ENCODE results near the gene AP3S2. TPM values are rescaled to one million over a fixed set of nuclear protein-coding genes. Genes with fewer than 3 reads are reported as not detected.

Gene AP3S2
- total RNA-seq, 2 experiments from 2014 or later: 17.2 to 23.5 TPM

DNA sequence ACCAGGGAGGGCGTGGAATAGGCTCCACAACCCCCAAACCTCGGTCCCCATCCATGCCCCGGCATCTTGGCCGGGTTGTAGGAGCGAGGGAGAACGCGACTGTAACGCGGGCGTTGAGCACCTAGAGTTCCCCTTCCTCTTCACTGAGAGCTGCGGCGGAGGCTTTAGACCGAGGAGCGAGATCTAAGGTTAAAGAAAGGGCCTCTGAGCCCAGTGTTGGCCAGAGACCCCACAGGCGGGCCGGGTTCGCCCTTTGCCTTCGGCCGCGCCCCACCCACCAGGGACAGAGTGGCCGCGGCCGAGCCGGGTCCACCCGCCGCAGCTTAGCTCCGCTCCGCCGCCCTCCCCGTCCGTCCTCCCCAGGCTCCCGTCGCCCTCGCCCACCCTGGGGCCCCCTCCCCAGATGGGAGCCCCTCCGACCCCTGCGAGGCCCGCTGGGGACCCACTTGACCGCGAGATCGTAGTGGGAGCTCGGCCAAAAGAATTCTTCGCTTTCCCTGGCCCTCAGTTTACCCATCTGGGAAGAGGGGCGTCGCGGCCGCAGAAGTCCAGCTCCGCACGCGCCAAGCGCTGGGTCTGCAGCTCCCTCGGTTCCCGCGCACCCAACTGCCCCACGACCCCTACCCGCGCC, 79.6 kb downstream of the AP3S2 start:
- Mint-ChIP-seq H3K4me1 (ENCODE audit: low read depth) (peaks cover 4% of the 10 kb centered on the region), H3K4me3 (peak overlapping the region; percentile 26), H3K27ac (no peak overlapping the region), H3K27me3 (peaks cover 28% of the 10 kb centered on the region), H3K36me3 (peaks cover 10% of the 10 kb centered on the region), H3K9me3 (no peaks in the 10 kb centered on the region)
- POLR2A ChIA-PET: no interaction called here
- intact Hi-C loops (cut with micrococcal nuclease): no loop called here
- CTCF ChIA-PET: interaction anchor here (1.1 kb wide), 1 partner anchor 53 kb away, joined by 4 read pairs; no protein-coding TSS in a partner anchor
- DNase-seq: no peak

DNA sequence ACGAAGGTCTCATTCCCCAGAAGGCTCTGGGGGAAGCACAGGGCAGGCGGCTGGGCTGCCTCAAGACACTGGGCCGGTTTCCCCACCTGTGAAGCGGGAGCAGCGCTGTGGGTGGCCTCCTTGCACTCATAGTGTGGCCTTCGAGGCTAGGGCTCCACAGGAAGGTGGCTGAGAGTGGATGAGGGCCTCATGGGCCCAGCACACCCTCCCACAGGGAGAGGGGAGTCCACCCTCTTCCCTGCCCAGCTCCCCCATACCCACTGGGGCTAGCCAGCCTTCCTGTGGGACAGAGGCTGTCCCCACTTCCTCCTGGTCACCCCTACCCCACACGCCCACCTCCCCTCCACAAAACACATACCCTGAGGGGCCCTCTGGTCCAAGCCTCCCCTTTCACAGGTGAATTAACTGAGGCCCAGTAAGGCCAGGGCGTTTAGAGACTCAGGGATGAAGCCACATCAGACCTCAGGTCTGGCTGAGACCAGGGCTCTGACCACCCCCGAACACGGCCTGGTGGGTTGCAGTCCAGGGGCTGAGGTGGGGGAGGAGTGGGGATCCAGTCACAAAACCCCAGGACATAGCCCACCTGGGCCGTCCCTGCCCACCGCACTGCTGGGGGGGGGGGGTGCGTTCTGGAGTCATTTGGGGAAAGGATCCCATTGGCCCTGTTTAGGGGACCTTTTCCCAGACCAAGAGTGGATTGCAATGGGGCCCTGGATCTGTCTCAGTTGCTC, 80.2 kb downstream of the AP3S2 start:
- H3K27ac Mint-ChIP-seq: no peak overlapping the region
- no peaks in the 10 kb centered on the region for H3K9me3 Mint-ChIP-seq
- H3K36me3 Mint-ChIP-seq: peaks cover 10% of the 10 kb centered on the region
- peaks cover 28% of the 10 kb centered on the region for H3K27me3 Mint-ChIP-seq
- DNase-seq: no peak
- intact Hi-C loops (cut with micrococcal nuclease): no loop called here
- H3K4me3 Mint-ChIP-seq: no peak overlapping the region
- peaks cover 4% of the 10 kb centered on the region for H3K4me1 Mint-ChIP-seq (ENCODE audit: low read depth)
- ChIA-PET CTCF (interaction anchor here (0.9 kb wide), 1 partner anchor 53 kb away, joined by 3 read pairs; no protein-coding TSS in a partner anchor), POLR2A (no interaction called here)

DNA sequence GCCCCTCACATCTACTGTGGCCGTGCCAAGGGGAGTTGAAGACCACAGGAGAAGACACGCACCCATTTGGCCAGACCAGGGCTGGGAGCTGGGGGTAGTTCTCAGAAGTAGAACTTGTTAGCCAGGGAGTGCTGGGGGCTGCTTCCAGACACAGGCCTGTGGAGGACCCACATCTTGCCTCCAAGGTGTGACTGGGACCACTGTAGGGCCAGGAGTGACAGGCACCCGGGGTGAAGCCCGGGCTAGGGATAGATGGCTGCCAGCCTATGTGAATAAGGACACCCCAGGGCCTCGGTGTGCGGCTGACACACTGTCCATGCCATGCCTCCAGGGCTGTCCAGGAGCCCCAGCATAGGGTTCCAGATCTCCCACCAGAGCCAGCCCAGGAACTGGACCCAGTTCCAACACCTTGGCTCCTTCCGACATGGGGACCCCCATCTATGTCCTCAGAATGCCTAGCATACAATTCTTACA, 80.9 kb downstream of the AP3S2 start:
- intact Hi-C loops (cut with micrococcal nuclease): no loop called here
- ChIA-PET POLR2A (no interaction called here), CTCF (interaction anchor here (0.9 kb wide), 1 partner anchor 52 kb away, joined by 3 read pairs; no protein-coding TSS in a partner anchor)
- H3K9me3 Mint-ChIP-seq: no peaks in the 10 kb centered on the region
- H3K4me1 Mint-ChIP-seq (ENCODE audit: low read depth): peaks cover 4% of the 10 kb centered on the region
- H3K27me3 Mint-ChIP-seq: peaks cover 25% of the 10 kb centered on the region
- H3K27ac Mint-ChIP-seq: no peak overlapping the region
- H3K36me3 Mint-ChIP-seq: peaks cover 10% of the 10 kb centered on the region
- no peak for DNase-seq
- H3K4me3 Mint-ChIP-seq: no peak overlapping the region

DNA sequence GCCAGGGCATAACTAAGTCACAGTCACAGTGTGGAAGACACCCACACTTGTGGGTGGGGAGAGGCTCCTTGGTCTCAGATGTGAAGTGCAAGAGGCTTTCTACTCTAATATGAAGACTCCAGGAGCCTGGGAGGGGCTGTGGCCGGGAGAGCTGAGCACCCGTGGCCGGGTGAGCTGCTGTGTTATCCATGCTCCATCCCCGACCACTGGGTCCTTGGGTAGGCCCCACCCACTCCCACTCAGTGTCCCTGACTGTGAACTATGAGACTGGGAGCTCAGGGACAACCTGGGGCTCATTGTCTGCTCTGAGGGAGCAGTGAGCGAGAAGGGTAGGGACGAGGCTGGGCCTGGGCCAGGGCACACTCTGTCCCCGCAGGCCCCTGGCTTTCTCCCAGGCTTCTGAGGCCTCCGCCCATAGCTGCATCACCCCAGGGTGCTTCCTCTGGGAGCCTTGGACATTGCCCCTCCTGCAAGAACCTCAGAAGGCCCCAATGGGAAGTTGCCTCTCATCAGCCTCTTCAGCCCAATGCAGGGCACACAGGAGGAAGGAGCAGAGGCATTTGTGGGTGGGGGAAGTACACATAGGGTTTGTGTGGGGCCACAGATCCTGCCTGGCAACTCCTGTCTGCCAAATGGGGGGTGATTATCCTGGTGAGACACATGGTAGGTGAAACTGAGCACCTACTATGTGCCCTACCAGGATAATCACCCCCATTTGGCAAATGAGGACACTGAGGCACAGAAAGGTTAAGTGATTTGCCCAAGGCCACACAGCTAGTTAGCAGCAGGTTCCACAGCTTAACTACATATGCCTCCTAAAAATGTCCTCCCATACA, 81.6 kb downstream of the AP3S2 start:
- Mint-ChIP-seq H3K4me3 (no peak overlapping the region), H3K4me1 (ENCODE audit: low read depth) (peaks cover 4% of the 10 kb centered on the region), H3K27ac (no peak overlapping the region), H3K36me3 (peaks cover 10% of the 10 kb centered on the region), H3K9me3 (no peaks in the 10 kb centered on the region), H3K27me3 (peaks cover 25% of the 10 kb centered on the region)
- POLR2A ChIA-PET: no interaction called here
- intact Hi-C loops (cut with micrococcal nuclease): no loop called here
- CTCF ChIA-PET: interaction anchor here (0.9 kb wide), 1 partner anchor 52 kb away, joined by 3 read pairs; no protein-coding TSS in a partner anchor
- DNase-seq: no peak

DNA sequence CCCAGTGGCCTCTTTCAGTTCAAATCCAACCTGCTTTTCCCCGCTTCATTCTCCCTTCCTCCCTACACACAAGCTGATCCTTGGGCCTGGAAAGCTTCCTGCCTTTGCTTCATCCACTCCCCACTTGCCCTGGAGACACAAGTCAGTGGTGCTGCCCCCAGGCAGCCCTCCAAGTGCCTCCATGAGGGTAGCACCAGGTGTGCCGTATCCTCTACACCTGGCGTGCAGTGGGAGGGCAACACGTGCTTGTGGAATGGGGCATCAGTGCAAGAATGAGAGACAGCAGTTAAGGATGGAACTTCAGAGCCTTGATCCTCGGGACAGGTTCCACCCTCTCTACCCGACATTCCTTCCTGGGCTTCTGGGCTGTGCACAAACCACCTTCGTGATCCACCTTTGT, 83.0 kb downstream of the AP3S2 start:
- peaks cover 16% of the 10 kb centered on the region for H3K27me3 Mint-ChIP-seq
- peaks cover 4% of the 10 kb centered on the region for H3K4me1 Mint-ChIP-seq (ENCODE audit: low read depth)
- peaks cover 4% of the 10 kb centered on the region for H3K36me3 Mint-ChIP-seq
- intact Hi-C loops (cut with micrococcal nuclease): no loop called here
- no peaks in the 10 kb centered on the region for H3K9me3 Mint-ChIP-seq
- POLR2A ChIA-PET: no interaction called here
- H3K27ac Mint-ChIP-seq: no peak overlapping the region
- CTCF ChIA-PET: no interaction called here
- no peak overlapping the region for H3K4me3 Mint-ChIP-seq
- no peak for DNase-seq

DNA sequence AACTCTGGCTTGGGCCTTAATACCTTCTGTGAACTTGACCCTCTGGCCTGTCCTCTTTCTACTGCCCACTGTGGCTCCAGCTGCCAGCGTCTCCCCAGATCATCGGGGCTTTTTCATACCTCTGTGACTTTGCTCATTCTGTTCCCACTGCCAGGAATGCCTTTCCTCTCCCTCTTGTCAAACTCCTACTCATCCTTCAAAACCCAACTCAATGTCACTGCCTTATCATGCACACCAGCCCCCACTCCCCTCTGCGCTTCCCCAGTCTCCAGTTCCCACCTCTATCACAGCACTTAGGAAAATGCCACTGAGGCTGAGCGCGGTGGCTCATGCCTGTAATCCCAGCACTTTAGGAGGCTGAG, 84.0 kb downstream of the AP3S2 start:
- intact Hi-C loops (cut with micrococcal nuclease): no loop called here
- Mint-ChIP-seq H3K4me3 (no peak overlapping the region), H3K27me3 (peaks cover 7% of the 10 kb centered on the region), H3K9me3 (no peaks in the 10 kb centered on the region), H3K27ac (no peak overlapping the region), H3K4me1 (ENCODE audit: low read depth) (no peaks in the 10 kb centered on the region), H3K36me3 (no peaks in the 10 kb centered on the region)
- DNase-seq: no peak
- POLR2A ChIA-PET: no interaction called here
- CTCF ChIA-PET: no interaction called here

DNA sequence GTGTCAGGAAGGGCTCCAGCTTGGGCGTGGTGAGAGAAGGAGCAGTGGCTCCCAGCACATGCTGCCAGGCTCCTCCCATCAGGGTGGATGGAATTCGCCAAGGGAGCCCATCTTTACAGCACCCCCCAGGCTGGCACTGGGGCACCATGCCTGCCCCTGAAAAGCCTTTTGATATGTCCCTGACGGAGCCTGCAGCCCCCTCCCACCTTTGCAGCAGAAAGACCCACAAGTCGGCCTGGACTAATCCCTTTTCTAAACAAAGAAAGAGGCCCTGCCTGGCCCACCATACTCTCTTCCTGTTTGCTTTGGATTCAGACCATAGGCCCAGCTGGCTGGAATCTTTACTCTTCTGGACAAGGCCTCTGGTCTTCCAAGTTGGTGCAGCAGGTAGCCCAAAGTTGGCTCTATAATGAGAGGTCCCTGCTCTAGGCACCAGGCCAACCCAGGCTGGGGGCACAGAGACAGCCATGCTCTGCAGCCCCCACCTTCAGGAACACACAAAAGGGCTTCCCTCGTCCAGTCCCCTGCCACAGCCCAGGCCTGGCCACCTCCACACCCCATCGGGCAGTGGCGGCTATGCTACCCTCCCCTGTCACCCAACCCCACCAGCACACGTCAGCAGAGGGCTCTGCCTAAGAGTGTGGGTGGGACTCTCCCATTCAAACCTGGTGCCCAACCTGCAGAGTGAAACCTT, 84.6 kb downstream of the AP3S2 start:
- no peaks in the 10 kb centered on the region for H3K9me3 Mint-ChIP-seq
- no peaks in the 10 kb centered on the region for H3K36me3 Mint-ChIP-seq
- intact Hi-C loops (cut with micrococcal nuclease): no loop called here
- no peaks in the 10 kb centered on the region for H3K4me1 Mint-ChIP-seq (ENCODE audit: low read depth)
- H3K27me3 Mint-ChIP-seq: peaks cover 7% of the 10 kb centered on the region
- ChIA-PET CTCF (no interaction called here), POLR2A (no interaction called here)
- no peak for DNase-seq
- H3K4me3 Mint-ChIP-seq: no peak overlapping the region
- H3K27ac Mint-ChIP-seq: no peak overlapping the region

DNA sequence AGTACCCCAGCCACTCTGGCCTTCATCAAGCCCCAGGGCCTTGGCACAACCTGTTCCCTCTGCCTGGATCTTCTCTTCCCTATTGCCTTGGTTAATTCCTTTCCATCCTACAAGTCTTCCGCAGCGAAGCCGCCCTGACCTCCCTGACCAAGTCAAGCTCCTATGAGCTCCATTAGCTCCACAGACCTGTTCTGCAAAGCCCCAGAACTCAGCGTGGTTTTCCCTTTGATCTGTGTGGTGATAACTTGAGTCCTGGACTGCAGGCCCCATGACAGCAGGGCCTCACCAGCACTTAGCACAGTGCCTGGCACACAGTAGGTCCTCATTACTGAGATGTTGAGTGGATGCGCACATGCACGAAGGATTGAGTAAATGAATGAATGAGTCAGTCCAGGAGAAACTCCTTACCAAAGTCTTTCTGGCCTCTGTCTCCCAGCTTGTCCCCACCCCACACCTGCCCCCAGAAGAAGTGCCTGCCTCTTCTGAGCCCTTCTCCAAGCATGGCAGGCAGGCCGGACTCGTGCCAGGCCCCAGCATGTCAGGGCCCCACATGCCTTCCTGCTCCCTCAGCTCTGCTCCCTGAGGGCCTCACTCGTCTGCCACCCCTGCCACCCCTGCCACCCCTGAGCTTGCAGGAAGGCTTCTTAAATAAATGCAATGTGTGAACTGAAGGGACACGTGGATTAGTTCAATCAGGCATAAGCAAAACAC, 85.5 kb downstream of the AP3S2 start:
- CTCF ChIA-PET: no interaction called here
- Mint-ChIP-seq H3K4me3 (no peak overlapping the region), H3K27ac (no peak overlapping the region), H3K27me3 (peaks cover 4% of the 10 kb centered on the region), H3K36me3 (no peaks in the 10 kb centered on the region), H3K9me3 (no peaks in the 10 kb centered on the region), H3K4me1 (ENCODE audit: low read depth) (no peaks in the 10 kb centered on the region)
- intact Hi-C loops (cut with micrococcal nuclease): no loop called here
- no peak for DNase-seq
- POLR2A ChIA-PET: no interaction called here

DNA sequence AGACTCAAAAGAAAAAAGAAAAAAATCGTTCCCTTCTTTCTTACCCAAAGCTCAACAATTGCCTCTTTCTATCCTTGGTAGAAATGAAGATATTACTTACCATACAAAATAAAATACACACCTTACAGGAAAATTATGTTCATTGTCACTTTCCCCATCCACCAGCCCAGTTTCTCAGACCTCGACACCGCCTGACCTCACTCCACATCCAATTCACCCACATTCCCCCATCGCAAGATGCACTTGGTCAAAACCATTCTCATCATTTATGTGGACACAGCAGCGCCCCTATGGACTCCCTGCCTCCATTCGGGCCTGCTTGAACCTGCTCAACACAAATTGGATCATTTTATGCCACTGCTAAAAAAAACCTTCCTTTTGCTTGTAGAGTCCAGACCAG, 86.1 kb downstream of the AP3S2 start:
- Mint-ChIP-seq H3K9me3 (no peaks in the 10 kb centered on the region), H3K36me3 (no peaks in the 10 kb centered on the region), H3K27me3 (peaks cover 4% of the 10 kb centered on the region), H3K4me3 (no peak overlapping the region), H3K4me1 (ENCODE audit: low read depth) (no peaks in the 10 kb centered on the region), H3K27ac (no peak overlapping the region)
- intact Hi-C loops (cut with micrococcal nuclease): no loop called here
- CTCF ChIA-PET: no interaction called here
- DNase-seq: no peak
- POLR2A ChIA-PET: no interaction called here

DNA sequence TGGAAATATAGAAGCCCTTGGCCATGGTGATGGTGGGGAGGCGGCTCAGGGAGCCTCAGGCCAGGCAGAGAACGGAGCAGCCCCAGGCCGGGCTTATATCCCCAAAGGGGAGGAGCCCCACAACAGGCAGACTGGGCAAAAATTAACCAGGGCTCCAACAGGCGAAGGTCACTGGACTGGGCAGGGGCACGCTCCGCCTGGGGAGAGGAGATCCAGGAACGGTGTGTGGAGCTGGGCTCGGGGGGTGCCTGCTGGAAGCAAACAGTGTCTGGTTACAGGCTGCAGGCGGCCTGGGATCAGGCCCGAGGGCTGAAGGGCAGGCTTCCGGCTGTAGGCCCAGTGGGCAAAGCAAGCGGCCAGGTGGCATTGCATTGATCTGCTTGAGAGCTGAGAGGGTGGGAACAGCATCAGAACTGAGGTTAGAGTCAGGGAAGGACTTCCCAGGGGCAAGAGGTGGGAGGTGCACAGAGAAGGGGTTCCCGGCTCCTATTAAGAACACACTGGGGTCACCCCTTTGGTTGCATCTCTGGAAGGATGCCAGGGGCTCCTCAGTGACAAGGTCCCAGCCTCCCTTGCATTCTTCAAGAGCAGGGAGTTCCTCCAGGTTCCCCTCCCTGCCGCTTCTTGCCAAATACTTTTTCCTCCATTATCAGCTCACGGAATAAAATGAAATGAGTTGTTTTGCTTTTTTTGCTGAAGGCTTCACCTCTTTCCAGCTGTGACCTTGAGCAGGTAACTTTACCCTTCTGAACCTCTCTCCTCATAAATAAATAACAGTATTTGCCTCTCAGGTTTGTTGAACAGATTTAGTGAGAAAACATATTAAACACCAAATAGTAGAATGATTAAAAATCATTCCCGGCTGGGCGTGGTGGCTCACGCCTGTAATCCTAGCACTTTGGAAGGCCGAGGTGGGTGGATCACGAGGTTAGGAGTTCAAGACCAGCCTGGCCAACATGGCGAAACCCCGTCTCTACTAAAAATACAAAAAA, 86.9 kb downstream of the AP3S2 start:
- Mint-ChIP-seq H3K4me3 (no peak overlapping the region), H3K4me1 (ENCODE audit: low read depth) (no peaks in the 10 kb centered on the region), H3K27me3 (peaks cover 4% of the 10 kb centered on the region), H3K27ac (no peak overlapping the region), H3K36me3 (no peaks in the 10 kb centered on the region), H3K9me3 (no peaks in the 10 kb centered on the region)
- CTCF ChIA-PET: no interaction called here
- POLR2A ChIA-PET: interaction anchor here (0.5 kb wide), 1 partner anchor 115 kb away, joined by 3 read pairs; no protein-coding TSS in a partner anchor
- intact Hi-C loops (cut with micrococcal nuclease): no loop called here
- no peak for DNase-seq

DNA sequence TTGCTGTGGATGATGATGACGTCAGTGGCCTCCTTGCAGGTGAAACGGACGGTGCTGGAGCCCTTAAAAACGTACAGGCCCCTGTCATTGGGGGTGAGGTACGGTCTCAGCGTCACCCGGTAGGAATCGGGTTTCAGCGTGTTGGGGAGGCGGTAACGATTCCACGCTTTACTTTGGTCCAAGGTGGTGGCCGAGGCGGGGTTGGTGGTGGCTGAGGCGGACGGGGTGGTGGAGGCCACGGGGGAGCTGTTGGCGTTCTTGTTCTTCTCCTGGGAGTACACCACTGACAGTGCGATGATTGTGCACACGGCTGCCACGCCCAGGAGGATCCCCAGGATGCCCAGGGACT, 87.6 kb downstream of the AP3S2 start:
- no peaks in the 10 kb centered on the region for H3K36me3 Mint-ChIP-seq
- no peaks in the 10 kb centered on the region for H3K4me1 Mint-ChIP-seq (ENCODE audit: low read depth)
- intact Hi-C loops (cut with micrococcal nuclease): no loop called here
- H3K9me3 Mint-ChIP-seq: no peaks in the 10 kb centered on the region
- H3K27ac Mint-ChIP-seq: no peak overlapping the region
- H3K4me3 Mint-ChIP-seq: no peak overlapping the region
- POLR2A ChIA-PET: no interaction called here
- peaks cover 2% of the 10 kb centered on the region for H3K27me3 Mint-ChIP-seq
- no peak for DNase-seq
- CTCF ChIA-PET: no interaction called here

Measured in activated CD4-positive, alpha-beta memory T cell treated with anti-CD3 and anti-CD28 coated beads for 36 hours (primary cell).